Liver (tissue), 3 donors: ENCODE data around the gene PDK3.

Source experiments
- CTCF ChIP-seq: fragments of 150-350 bp; IDR thresholded peaks from 2 replicates; pipeline ENCODE4 v1.5.1; 2017; ENCODE audit warnings: improper control_type of control experiment, low read depth, low read length; ENCODE audit not compliant: missing input control
- EGR1 ChIP-seq, 2 donors: IDR thresholded peaks; 2 replicates each; pipeline ENCODE4 v1.6.1; 2016 to 2018; ENCODE audit warnings: antibody characterized with exemption in 2 of 2, low read depth in 2 of 2
- GABPA ChIP-seq, 2 donors: IDR thresholded peaks in 1 of 2; conservative IDR thresholded peaks in 1 of 2; 2 replicates each; pipeline ENCODE4 v1.6.1; 2016; ENCODE audit warnings: antibody characterized with exemption in 2 of 2, mild to moderate bottlenecking in 1 of 2, moderate library complexity in 1 of 2
- JUND ChIP-seq, 2 donors: IDR thresholded peaks; 2 replicates each; pipeline ENCODE4 v1.6.1; 2016; ENCODE audit warnings: antibody characterized with exemption in 2 of 2
- NR2F2 ChIP-seq: IDR thresholded peaks from 2 replicates; pipeline ENCODE4 v1.6.1; 2016; ENCODE audit warnings: antibody characterized with exemption
- RAD21 ChIP-seq, 2 donors: IDR thresholded peaks; 2 replicates each; pipeline ENCODE4 v1.6.1; 2016; ENCODE audit warnings: antibody characterized with exemption in 2 of 2, mild to moderate bottlenecking in 2 of 2
- REST ChIP-seq: IDR thresholded peaks from 2 replicates; pipeline ENCODE4 v1.6.1; 2016; ENCODE audit warnings: antibody characterized with exemption, mild to moderate bottlenecking
- YY1 ChIP-seq: IDR thresholded peaks from 2 replicates; pipeline ENCODE4 v1.6.1; 2016; ENCODE audit warnings: antibody characterized with exemption, mild to moderate bottlenecking
- ZBTB33 ChIP-seq: IDR thresholded peaks from 2 replicates; pipeline ENCODE4 v1.6.1; 2016; ENCODE audit warnings: antibody characterized with exemption
- donor health status: healthy.
- donor health status: healthy.

- no peak for TF ChIP-seq CTCF
- TF ChIP-seq YY1: no peak
- no peak for TF ChIP-seq REST
- no peak for TF ChIP-seq ZBTB33
- no peak for TF ChIP-seq GABPA (IDR thresholded peaks at IDR 0.05 in 1 of 2, conservative IDR thresholded peaks at IDR 0.05 in 1 of 2)
- no peak for TF ChIP-seq NR2F2
- no peak for TF ChIP-seq JUND (IDR thresholded peaks at IDR 0.05)
- TF ChIP-seq RAD21 (IDR thresholded peaks at IDR 0.05): no peak
- no peak for TF ChIP-seq EGR1 (IDR thresholded peaks at IDR 0.05; ENCODE audit: low read depth in 2 of 2)
These were observed 41.1 kb upstream of the PDK3 start for GRCh38 chrX:24423960-24424359.
